Trophoblast cell (in vitro differentiated cells and primary cell): ENCODE data around the gene GHRH.

Source experiments
- DNase-seq, 2 donors: peaks; one replicate each; pipeline ENCODE4 v3.0.0-alpha.2; 2016
- H2AFZ ChIP-seq: 2 replicates; pipeline ENCODE4 v1.6.1; 2013; ENCODE audit warnings: low read length, moderate library complexity, mild to moderate bottlenecking; ENCODE audit not compliant: insufficient read depth, poor library complexity
- H2AK5ac ChIP-seq: 2 replicates; pipeline ENCODE4 v1.6.1; 2013; ENCODE audit warnings: mild to moderate bottlenecking, low read length
- H2BK120ac ChIP-seq: 2 replicates; pipeline ENCODE4 v1.6.1; 2013; ENCODE audit warnings: low read length, mild to moderate bottlenecking, moderate library complexity; ENCODE audit not compliant: insufficient read depth, poor library complexity
- H2BK12ac ChIP-seq: 2 replicates; pipeline ENCODE4 v1.6.1; 2013; ENCODE audit warnings: mild to moderate bottlenecking, low read length, moderate library complexity
- H2BK5ac ChIP-seq: 2 replicates; pipeline ENCODE4 v1.6.1; 2013; ENCODE audit warnings: low read length, low read depth, moderate library complexity, mild to moderate bottlenecking; ENCODE audit not compliant: poor library complexity
- H3K14ac ChIP-seq: 2 replicates; pipeline ENCODE4 v1.6.1; 2013; ENCODE audit warnings: mild to moderate bottlenecking, low read length
- H3K18ac ChIP-seq: 2 replicates; pipeline ENCODE4 v1.6.1; 2013; ENCODE audit warnings: mild to moderate bottlenecking, low read length
- H3K23ac ChIP-seq: 2 replicates; pipeline ENCODE4 v1.6.1; 2013; ENCODE audit warnings: low read length
- H3K27ac ChIP-seq: 2 replicates; pipeline ENCODE4 v1.5.1; 2013; ENCODE audit warnings: low read depth, mild to moderate bottlenecking, inconsistent platforms, low read length, moderate library complexity
- H3K27me3 ChIP-seq: 2 replicates; pipeline ENCODE4 v1.6.1; 2013; ENCODE audit warnings: inconsistent platforms, mild to moderate bottlenecking, low read length, moderate library complexity; ENCODE audit not compliant: insufficient read depth
- H3K36me3 ChIP-seq, 2 experiments: 1 replicate in 1 of 2; 2 replicates in 1 of 2; pipeline ENCODE4 v1.6.1; 2013; ENCODE audit warnings: low read length in 2 of 2, mild to moderate bottlenecking in 2 of 2, moderate library complexity in 1 of 2; ENCODE audit not compliant: insufficient read depth in 2 of 2, control insufficient read depth in 1 of 2
- H3K4ac ChIP-seq: 2 replicates; pipeline ENCODE4 v1.6.1; 2013; ENCODE audit warnings: low read depth, mild to moderate bottlenecking, low read length, moderate library complexity
- H3K4me1 ChIP-seq, 2 experiments: 1 replicate in 1 of 2; 2 replicates in 1 of 2; pipeline ENCODE4 v1.6.1; 2013; ENCODE audit warnings: low read length in 2 of 2, mild to moderate bottlenecking in 2 of 2, moderate library complexity in 1 of 2; ENCODE audit not compliant: insufficient read depth in 2 of 2, control insufficient read depth in 1 of 2
- H3K4me2 ChIP-seq: 2 replicates; pipeline ENCODE4 v1.6.1; 2013; ENCODE audit warnings: inconsistent platforms, mild to moderate bottlenecking, low read length, moderate library complexity
- H3K4me3 ChIP-seq: 2 replicates; pipeline ENCODE4 v1.5.1; 2013; ENCODE audit warnings: mild to moderate bottlenecking, low read depth, low read length, inconsistent platforms
- H3K79me1 ChIP-seq: one replicate; pipeline ENCODE4 v1.6.1; 2013; ENCODE audit warnings: low read length
- H3K79me2 ChIP-seq: 2 replicates; pipeline ENCODE4 v1.6.1; 2013; ENCODE audit warnings: low read length, mild to moderate bottlenecking; ENCODE audit not compliant: control insufficient read depth, insufficient read depth, poor library complexity
- H3K9ac ChIP-seq: 2 replicates; pipeline ENCODE4 v1.6.1; 2013; ENCODE audit warnings: mild to moderate bottlenecking, low read length
- H3K9me3 ChIP-seq: 2 replicates; pipeline ENCODE4 v1.6.1; 2013; ENCODE audit warnings: low read depth, mild to moderate bottlenecking, control low read depth, inconsistent platforms, low read length; ENCODE audit not compliant: insufficient read depth
- H4K12ac ChIP-seq: 2 replicates; pipeline ENCODE4 v1.6.1; 2013; ENCODE audit warnings: low read depth, mild to moderate bottlenecking, low read length, moderate library complexity
- H4K8ac ChIP-seq: 2 replicates; pipeline ENCODE4 v1.6.1; 2013; ENCODE audit warnings: low read depth, mild to moderate bottlenecking, low read length, moderate library complexity
- H4K91ac ChIP-seq: one replicate; pipeline ENCODE4 v1.6.1; 2013; ENCODE audit warnings: low read depth, mild to moderate bottlenecking, low read length, moderate library complexity
- WGBS: extraction: QIAGEN DNeasy Blood & Tissue Kit; methylation state at CpG from one replicate; pipeline ENCODE4 v1.1.7; 2013; ENCODE audit warnings: missing lambda C conversion rate; ENCODE audit not compliant: insufficient read length, insufficient coverage; ENCODE audit errors: extremely low coverage; 5-methylcytosine and 5-hydroxymethylcytosine counted together

Gene GHRH

DNA sequence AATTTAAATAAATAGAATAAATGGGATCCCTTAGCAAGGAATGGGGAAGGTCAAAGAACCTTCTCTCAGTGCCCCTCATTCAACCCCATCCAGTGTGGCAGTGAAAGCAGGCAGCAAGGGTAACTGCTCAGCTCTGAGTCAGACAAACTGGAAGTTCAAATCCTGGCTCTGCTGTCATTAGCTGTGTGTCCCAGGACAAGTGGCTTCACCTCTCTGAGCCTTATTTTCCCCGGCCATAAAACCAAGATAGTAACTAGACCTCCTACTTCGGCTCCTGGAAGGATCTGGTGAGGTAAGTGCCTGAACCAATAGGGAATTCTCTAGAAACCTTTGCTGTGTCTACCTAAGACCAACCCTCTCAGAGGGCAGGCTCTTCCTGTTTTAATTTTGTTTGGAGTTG, 4.1 kb downstream of the GHRH start:
- no peaks in the 10 kb centered on the region for H3K9me3 ChIP-seq
- no peak overlapping the region for H3K14ac ChIP-seq

GRCh38 chr20:37256286-37256685, 5.3 kb downstream of the GHRH start:
- Histone ChIP-seq H4K91ac (no peak overlapping the region), H2BK120ac (no peak overlapping the region), H2AK5ac (no peak overlapping the region), H3K36me3 (no peaks in the 10 kb centered on the region), H3K9me3 (no peaks in the 10 kb centered on the region), H3K4ac (no peak overlapping the region), H2AFZ (no peak overlapping the region), H2BK5ac (no peak overlapping the region), H4K12ac (no peak overlapping the region), H3K27me3 (no peaks in the 10 kb centered on the region), H4K8ac (no peak overlapping the region), H3K4me1 (peaks cover 4% of the 10 kb centered on the region in 2 experiments), H2BK12ac (no peak overlapping the region), H3K4me2 (no peak overlapping the region), H3K23ac (no peak overlapping the region), H3K27ac (no peak overlapping the region), H3K4me3 (no peak overlapping the region), H3K14ac (no peak overlapping the region), H3K79me1 (no peaks in the 10 kb centered on the region), H3K79me2 (no peaks in the 10 kb centered on the region), H3K18ac (no peak overlapping the region), H3K9ac (no peak overlapping the region)
- WGBS, result no CpG with 5 or more reads among the region's 11 CpGs
- DNase-seq, result no peak

More for the DNA sequence above, 4.1 kb downstream of the GHRH start:
- Histone ChIP-seq H3K4ac (no peak overlapping the region), H4K12ac (no peak overlapping the region), H4K91ac (no peak overlapping the region), H4K8ac (no peak overlapping the region), H2AK5ac (no peak overlapping the region), H3K27me3 (no peaks in the 10 kb centered on the region), H3K79me1 (no peaks in the 10 kb centered on the region), H2BK5ac (no peak overlapping the region), H3K4me2 (no peak overlapping the region), H3K36me3 (no peaks in the 10 kb centered on the region), H3K23ac (no peak overlapping the region), H2BK120ac (no peak overlapping the region), H3K4me1 (peaks cover 0 to 1% of the 10 kb centered on the region in 2 experiments), H3K79me2 (no peaks in the 10 kb centered on the region), H3K18ac (no peak overlapping the region), H3K4me3 (no peak overlapping the region), H3K9ac (no peak overlapping the region), H2BK12ac (no peak overlapping the region), H3K27ac (no peak overlapping the region), H2AFZ (no peak overlapping the region)
- WGBS, result no CpG with 5 or more reads among the region's 2 CpGs
- no peak for DNase-seq

DNA sequence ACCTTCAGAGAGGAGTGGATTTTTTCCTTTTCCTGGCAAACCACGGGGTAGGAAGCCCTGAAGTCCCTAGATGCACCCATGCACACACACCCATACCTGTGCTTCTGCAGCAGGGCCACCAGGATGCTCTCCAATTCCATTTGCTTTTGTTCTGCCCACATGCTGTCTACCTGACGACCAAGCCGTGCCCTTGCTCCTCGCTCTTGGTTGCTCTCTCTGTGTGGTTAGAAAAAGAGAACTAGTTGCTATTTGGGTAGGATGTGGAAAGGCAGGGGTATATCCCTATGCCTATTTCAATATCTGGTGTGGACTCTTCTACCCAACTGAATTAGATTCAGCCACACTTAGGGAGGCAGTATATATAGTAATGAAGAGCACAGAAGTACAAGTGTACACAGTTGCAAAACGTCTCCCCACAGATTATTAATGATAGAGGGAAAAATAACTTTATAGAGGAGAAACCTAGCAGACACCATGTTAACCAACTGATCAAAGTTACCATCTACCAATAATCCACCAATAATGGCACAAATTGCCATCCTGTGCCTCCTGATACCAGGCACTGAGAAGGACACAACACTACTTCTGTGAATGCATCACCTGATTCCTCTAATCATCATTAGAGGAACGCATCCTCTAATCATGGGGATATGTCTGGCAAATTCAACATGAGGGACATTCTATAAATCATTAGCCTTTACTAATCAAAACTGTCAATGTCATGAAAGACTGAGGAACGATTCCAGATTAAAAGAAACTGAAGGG, 7.3 kb downstream of the GHRH start:
- H3K27me3 ChIP-seq, result no peaks in the 10 kb centered on the region
- no peak overlapping the region for H2BK12ac ChIP-seq
- no peak overlapping the region for H3K4me3 ChIP-seq

GRCh38 chr20:37253087-37253486, 8.5 kb downstream of the GHRH start:
- Histone ChIP-seq H3K79me1 (no peaks in the 10 kb centered on the region), H3K9me3 (no peaks in the 10 kb centered on the region), H3K27ac (no peak overlapping the region), H3K4me1 (peaks cover 4% of the 10 kb centered on the region in 2 experiments), H3K14ac (no peak overlapping the region), H3K23ac (no peak overlapping the region), H2AK5ac (no peak overlapping the region), H3K18ac (no peak overlapping the region), H3K4me3 (no peak overlapping the region), H2BK5ac (no peak overlapping the region), H4K91ac (no peak overlapping the region), H2BK12ac (no peak overlapping the region), H3K4me2 (no peak overlapping the region), H4K12ac (no peak overlapping the region), H3K4ac (no peak overlapping the region), H3K79me2 (no peaks in the 10 kb centered on the region), H3K9ac (no peak overlapping the region), H3K27me3 (no peaks in the 10 kb centered on the region), H2AFZ (no peak overlapping the region), H4K8ac (no peak overlapping the region), H3K36me3 (no peaks in the 10 kb centered on the region), H2BK120ac (no peak overlapping the region)
- no CpG with 5 or more reads among the region's 12 CpGs for WGBS
- DNase-seq, result no peak

More for the DNA sequence above, 7.3 kb downstream of the GHRH start:
- no peaks in the 10 kb centered on the region for H3K9me3 ChIP-seq
- H2AFZ ChIP-seq, result no peak overlapping the region
- H3K4me1 ChIP-seq, result peaks cover 4% of the 10 kb centered on the region in 2 experiments
- no peak overlapping the region for H3K23ac ChIP-seq
- H4K12ac ChIP-seq, result no peak overlapping the region
- H3K27ac ChIP-seq, result no peak overlapping the region
- no peak overlapping the region for H3K4ac ChIP-seq
- no peaks in the 10 kb centered on the region for H3K79me2 ChIP-seq
- no peak overlapping the region for H3K4me2 ChIP-seq
- no peak for DNase-seq
- H2BK120ac ChIP-seq, result no peak overlapping the region
- no peaks in the 10 kb centered on the region for H3K79me1 ChIP-seq
- no peak overlapping the region for H2BK5ac ChIP-seq
- no peak overlapping the region for H4K91ac ChIP-seq
- no peaks in the 10 kb centered on the region for H3K36me3 ChIP-seq
- no peak overlapping the region for H3K14ac ChIP-seq
- no peak overlapping the region for H3K9ac ChIP-seq
- no CpG with 5 or more reads among the region's 7 CpGs for WGBS
- H4K8ac ChIP-seq, result no peak overlapping the region
- H2AK5ac ChIP-seq, result no peak overlapping the region
- no peak overlapping the region for H3K18ac ChIP-seq
